ENCODE results near the gene MYL12A. TPM values are rescaled to one million over a fixed set of nuclear protein-coding genes. Genes with fewer than 3 reads are reported as not detected.

Gene MYL12A
- total RNA-seq, 1 experiment from 2014 or later: 284 TPM

DNA sequence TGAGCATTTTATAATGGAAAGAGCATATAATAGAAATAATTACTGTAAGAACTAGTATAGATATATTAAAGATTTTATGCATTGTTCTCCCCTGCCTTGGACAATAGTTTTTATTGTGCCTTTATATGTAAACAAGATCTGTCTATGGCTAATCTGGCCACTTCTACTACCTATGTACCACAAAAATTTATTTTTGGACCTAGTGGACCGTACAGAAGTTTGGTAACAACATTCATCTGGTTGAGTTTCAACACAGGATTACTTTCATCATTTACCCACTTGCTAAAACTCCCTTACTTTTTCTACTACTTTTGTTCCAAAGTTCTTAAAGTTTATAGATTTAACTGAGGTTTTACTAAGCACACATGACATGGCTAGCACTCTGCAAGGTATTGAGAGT lies 14.6 kb upstream of the MYL12A start:
- no peaks in the 10 kb centered on the region for H3K27me3 Mint-ChIP-seq (ENCODE audit: low read depth)
- Histone ChIP-seq H3K9me3 (ENCODE audit: control insufficient read depth, low read depth, low read length) (no peaks in the 10 kb centered on the region), H2BK15ac (ENCODE audit: low read depth, low read length) (no peak overlapping the region), H3K79me2 (ENCODE audit: insufficient read depth, low read length) (no peaks in the 10 kb centered on the region; the same call in 1 of the 2 replicates), H4K8ac (replicated peaks; ENCODE audit: insufficient read length, low read depth, low read length) (no peak overlapping the region), H3K4me1 (ENCODE audit: insufficient read depth, low read length) (peaks cover 2% of the 10 kb centered on the region; the same call in 1 of the 2 replicates), H3K27ac (ENCODE audit: insufficient read length, low read depth, low read length) (no peak overlapping the region), H3K4ac (ENCODE audit: low read depth, low read length) (no peak overlapping the region), H3K79me1 (ENCODE audit: insufficient read depth, low read depth, low read length, poor library complexity, severe bottlenecking) (no peaks in the 10 kb centered on the region), H3K14ac (ENCODE audit: insufficient read depth, low read length) (no peak overlapping the region), H3T11ph (ENCODE audit: low read length) (no peak overlapping the region), H2AK5ac (ENCODE audit: insufficient read length, low read length) (no peak overlapping the region), H2BK20ac (ENCODE audit: low read depth, low read length, poor library complexity, severe bottlenecking) (no peak overlapping the region), H3K18ac (ENCODE audit: insufficient read length, low read depth, low read length) (no peak overlapping the region), H3K56ac (ENCODE audit: insufficient read length, low read depth, low read length) (no peak overlapping the region), H2BK12ac (ENCODE audit: insufficient read length, low read depth, low read length) (no peak overlapping the region), H3K4me2 (ENCODE audit: insufficient read depth, insufficient read length, low read length) (no peak overlapping the region), H4K20me1 (ENCODE audit: control insufficient read depth, insufficient read depth, insufficient read length) (no peaks in the 10 kb centered on the region), H2BK120ac (ENCODE audit: low read depth, low read length, poor library complexity, severe bottlenecking) (no peak overlapping the region), H3K23ac (ENCODE audit: insufficient read length, low read depth, low read length) (no peak overlapping the region), H4K91ac (ENCODE audit: insufficient read length, low read depth, low read length) (no peak overlapping the region), H2AFZ (ENCODE audit: low read length) (no peak overlapping the region), H3K23me2 (ENCODE audit: insufficient read length, low read depth, low read length, poor library complexity, severe bottlenecking) (no peaks in the 10 kb centered on the region), H3K27me3 (ENCODE audit: insufficient read depth, low read length) (no peaks in the 10 kb centered on the region), H2BK5ac (ENCODE audit: insufficient read length, low read length) (no peak overlapping the region), H3K9ac (ENCODE audit: extremely low read depth, insufficient read length, low read length) (no peak overlapping the region), H4K5ac (ENCODE audit: insufficient read length, low read depth, low read length) (no peak overlapping the region)
- H3K4me1 Mint-ChIP-seq: peaks cover 7 to 10% of the 10 kb centered on the region in 2 experiments
- peaks cover 4% of the 10 kb centered on the region in 2 experiments; a peak in 4 of 5 replicates for H3K9me3 Mint-ChIP-seq
- H3K4me3 Mint-ChIP-seq: no peak overlapping the region
- TF ChIP-seq, protein P1, sequence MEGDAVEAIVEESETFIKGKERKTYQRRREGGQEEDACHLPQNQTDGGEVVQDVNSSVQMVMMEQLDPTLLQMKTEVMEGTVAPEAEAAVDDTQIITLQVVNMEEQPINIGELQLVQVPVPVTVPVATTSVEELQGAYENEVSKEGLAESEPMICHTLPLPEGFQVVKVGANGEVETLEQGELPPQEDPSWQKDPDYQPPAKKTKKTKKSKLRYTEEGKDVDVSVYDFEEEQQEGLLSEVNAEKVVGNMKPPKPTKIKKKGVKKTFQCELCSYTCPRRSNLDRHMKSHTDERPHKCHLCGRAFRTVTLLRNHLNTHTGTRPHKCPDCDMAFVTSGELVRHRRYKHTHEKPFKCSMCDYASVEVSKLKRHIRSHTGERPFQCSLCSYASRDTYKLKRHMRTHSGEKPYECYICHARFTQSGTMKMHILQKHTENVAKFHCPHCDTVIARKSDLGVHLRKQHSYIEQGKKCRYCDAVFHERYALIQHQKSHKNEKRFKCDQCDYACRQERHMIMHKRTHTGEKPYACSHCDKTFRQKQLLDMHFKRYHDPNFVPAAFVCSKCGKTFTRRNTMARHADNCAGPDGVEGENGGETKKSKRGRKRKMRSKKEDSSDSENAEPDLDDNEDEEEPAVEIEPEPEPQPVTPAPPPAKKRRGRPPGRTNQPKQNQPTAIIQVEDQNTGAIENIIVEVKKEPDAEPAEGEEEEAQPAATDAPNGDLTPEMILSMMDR (conservative IDR thresholded peaks at IDR 0.05): no peak
- peaks cover 3% of the 10 kb centered on the region in 3 experiments; a peak in 6 of 7 replicates for H3K36me3 Mint-ChIP-seq (ENCODE audit: insufficient read depth in 1 of 3, low read depth in 3 of 3)
- H3K27ac Mint-ChIP-seq: no peak overlapping the region
- DNase-seq: no peak
- no CpG with 5 or more reads among the region's 1 CpG for WGBS (ENCODE audit: extremely low coverage, insufficient read length, low lambda C conversion rate)
